ENCODE data around the gene TTC7B. TPM values are rescaled to one million over a fixed set of nuclear protein-coding genes. Genes with fewer than 3 reads are reported as not detected.

The TTC7B gene
- total RNA-seq, 1 experiment from 2014 or later = 15.2 TPM

- DNase-seq (ENCODE audit: low spot score) = no peak
Observed at GRCh38 chr14:90511795-90512328, 304.4 kb downstream of the TTC7B start.

GRCh38 chr14:90511252-90511651, 305.0 kb downstream of the TTC7B start:
- no peak for DNase-seq (ENCODE audit: low spot score)

GRCh38 chr14:90510159-90510558, 306.1 kb downstream of the TTC7B start:
- DNase-seq (ENCODE audit: low spot score) = no peak

- DNase-seq (ENCODE audit: low spot score) = no peak
Observed at GRCh38 chr14:90509403-90509802, 306.8 kb downstream of the TTC7B start.

GRCh38 chr14:90508536-90509254, 307.5 kb downstream of the TTC7B start:
- no peak for DNase-seq (ENCODE audit: low spot score)

GRCh38 chr14:90508036-90508435, 308.2 kb downstream of the TTC7B start:
- DNase-seq (ENCODE audit: low spot score) = no peak

GRCh38 chr14:90507428-90507827, 308.8 kb downstream of the TTC7B start:
- no peak for DNase-seq (ENCODE audit: low spot score)

GRCh38 chr14:90506748-90507147, 309.5 kb downstream of the TTC7B start:
- DNase-seq (ENCODE audit: low spot score) = no peak

GRCh38 chr14:90505531-90505930, 310.7 kb downstream of the TTC7B start:
- DNase-seq (ENCODE audit: low spot score) = no peak

- no peak for DNase-seq (ENCODE audit: low spot score)
Observed at GRCh38 chr14:90504643-90505042, 311.6 kb downstream of the TTC7B start.

- no peak for DNase-seq (ENCODE audit: low spot score)
Observed at GRCh38 chr14:90503582-90503981, 312.6 kb downstream of the TTC7B start.

GRCh38 chr14:90502760-90503159, 313.5 kb downstream of the TTC7B start:
- no peak for DNase-seq (ENCODE audit: low spot score)

- DNase-seq (ENCODE audit: low spot score) = no peak
Observed at GRCh38 chr14:90500665-90501370, 315.4 kb downstream of the TTC7B start.

- DNase-seq (ENCODE audit: low spot score) = no peak
Observed at GRCh38 chr14:90499908-90500664, 316.1 kb downstream of the TTC7B start.

GRCh38 chr14:90499121-90499520, 317.1 kb downstream of the TTC7B start:
- DNase-seq (ENCODE audit: low spot score) = no peak

- DNase-seq (ENCODE audit: low spot score) = no peak
Observed at GRCh38 chr14:90498198-90498597, 318.0 kb downstream of the TTC7B start.

- DNase-seq (ENCODE audit: low spot score) = no peak
Observed at GRCh38 chr14:90496379-90496778, 319.9 kb downstream of the TTC7B start.

- DNase-seq (ENCODE audit: low spot score) = peak; percentile 43
Observed at GRCh38 chr14:90495357-90496276, 320.6 kb downstream of the TTC7B start.

- DNase-seq (ENCODE audit: low spot score) = no peak
Observed at GRCh38 chr14:90491911-90492531, 324.2 kb downstream of the TTC7B start.

- DNase-seq (ENCODE audit: low spot score) = no peak
Observed at GRCh38 chr14:90491221-90491885, 324.9 kb downstream of the TTC7B start.
